HG03025 (cell line): ENCODE measurements around the gene COL4A2.

Experiments
- ATAC-seq: cut with Tn5 transposase; IDR thresholded peaks from one replicate; pipeline ENCODE4 v1.9.1; 2021; ENCODE audit warnings: mild to moderate bottlenecking, moderate library complexity; ENCODE audit not compliant: unreplicated experiment, low FRiP score

Gene COL4A2

GRCh38 chr13:110271313-110271712 is 35.8 kb upstream of the COL4A2 start:
- no peak for ATAC-seq

DNA sequence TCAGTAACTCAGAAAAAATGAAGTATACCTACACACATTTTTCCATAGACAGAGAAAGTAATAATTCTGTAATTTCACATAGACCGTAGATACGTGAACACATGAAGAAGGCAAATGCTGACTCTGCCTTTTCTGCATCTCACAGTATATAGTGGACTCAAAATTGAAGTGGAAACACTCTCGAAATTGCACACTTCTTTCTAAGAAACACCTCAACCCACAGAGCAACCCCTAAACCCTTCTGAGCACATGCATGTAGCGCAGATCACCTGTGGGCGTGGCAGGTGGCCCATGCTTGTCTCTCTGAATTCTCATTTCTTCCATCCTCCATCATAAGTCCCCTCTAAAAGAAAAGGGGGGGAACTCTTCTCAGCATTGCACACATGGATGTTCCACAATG is 34.9 kb upstream of the COL4A2 start:
- ATAC-seq, result no peak

GRCh38 chr13:110272651-110273050 is 34.4 kb upstream of the COL4A2 start:
- no peak for ATAC-seq

- ATAC-seq, result no peak
Measured at GRCh38 chr13:110273254-110273653, 33.8 kb upstream of the COL4A2 start.

- ATAC-seq, result no peak
Measured at GRCh38 chr13:110274687-110275086, 32.4 kb upstream of the COL4A2 start.

- ATAC-seq, result no peak
Measured at GRCh38 chr13:110275931-110276552, 31.0 kb upstream of the COL4A2 start.

- ATAC-seq, result no peak
Measured at GRCh38 chr13:110276553-110276950, 30.5 kb upstream of the COL4A2 start.

- ATAC-seq, result no peak
Measured at GRCh38 chr13:110277357-110277975, 29.6 kb upstream of the COL4A2 start.

DNA sequence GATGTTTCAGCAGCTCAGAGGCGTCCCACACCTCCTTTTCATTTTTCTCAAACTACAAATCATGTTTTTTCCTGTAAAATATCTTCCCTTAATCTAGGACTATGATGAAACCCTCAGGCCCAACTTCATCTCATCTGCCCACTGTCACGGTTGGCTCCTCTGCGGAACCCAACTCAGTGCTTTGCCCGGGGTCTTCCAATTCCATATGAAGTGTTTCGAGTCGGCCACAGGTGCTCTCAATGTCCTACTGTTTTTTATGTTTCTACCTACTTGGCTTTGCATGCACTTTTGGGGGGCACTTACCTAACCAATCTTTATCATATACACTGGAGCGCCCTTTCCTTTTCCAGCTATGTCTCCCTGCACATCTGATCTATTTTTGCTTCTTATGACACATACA is 28.2 kb upstream of the COL4A2 start:
- no peak for ATAC-seq

DNA sequence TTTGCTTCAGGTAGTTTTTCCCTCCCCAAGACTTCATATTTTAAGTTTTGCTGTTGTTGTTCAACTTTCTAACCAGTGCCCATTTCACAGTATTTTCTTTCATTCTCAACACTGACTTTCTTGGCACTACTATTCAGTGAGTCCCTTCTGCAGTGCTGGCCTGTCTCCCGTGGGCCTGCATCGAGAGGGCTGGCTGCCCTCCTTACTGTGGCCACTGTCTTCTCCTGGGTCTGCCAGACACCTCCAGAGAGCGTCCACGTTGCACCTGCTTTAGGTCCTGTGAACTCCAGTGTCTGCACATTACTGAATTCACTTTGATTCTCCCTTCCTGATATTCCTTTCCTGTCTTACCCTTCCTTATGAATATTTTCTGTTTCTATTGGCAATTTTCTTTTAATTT is 27.4 kb upstream of the COL4A2 start:
- ATAC-seq, result no peak

GRCh38 chr13:110280231-110280813 is 26.8 kb upstream of the COL4A2 start:
- no peak for ATAC-seq

DNA sequence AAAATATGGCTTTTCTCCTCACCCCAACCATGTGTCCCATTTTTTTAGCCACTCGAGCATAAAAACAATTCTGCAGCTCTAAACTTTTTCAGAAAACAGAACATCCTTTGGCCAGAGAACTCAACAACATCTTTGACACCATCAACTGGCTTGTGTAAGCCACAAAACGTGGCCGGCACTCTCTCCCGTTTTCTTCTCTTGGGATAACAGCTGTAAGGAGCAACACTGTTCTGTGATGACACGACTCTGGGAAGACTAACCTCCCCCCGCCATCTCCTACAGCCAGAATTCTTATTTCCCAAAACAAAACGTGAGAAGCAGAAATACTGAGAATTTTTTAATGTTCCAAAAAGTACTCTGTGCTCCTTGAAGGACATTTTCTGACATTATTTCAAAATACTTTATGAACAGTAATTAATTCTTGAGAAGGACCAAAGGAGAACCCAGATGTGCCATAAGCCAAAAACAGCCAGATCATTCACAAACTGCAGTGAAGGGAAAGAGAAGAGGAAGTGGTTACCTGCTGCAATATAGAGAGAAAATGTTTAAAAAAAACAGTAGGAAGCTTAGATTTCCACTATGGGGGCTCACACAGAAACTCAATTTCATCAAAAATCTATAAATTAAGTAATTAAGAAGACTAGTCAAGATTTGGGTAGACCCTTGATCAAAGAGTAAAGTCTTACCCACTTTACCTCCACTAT is 25.9 kb upstream of the COL4A2 start:
- ATAC-seq, result no peak

GRCh38 chr13:110281736-110282135 is 25.3 kb upstream of the COL4A2 start:
- ATAC-seq, result no peak

- no peak for ATAC-seq
Measured at GRCh38 chr13:110282316-110282841, 24.7 kb upstream of the COL4A2 start.

- no peak for ATAC-seq
Measured at GRCh38 chr13:110283736-110284517, 23.2 kb upstream of the COL4A2 start.

GRCh38 chr13:110284779-110285484 is 22.2 kb upstream of the COL4A2 start:
- no peak for ATAC-seq

DNA sequence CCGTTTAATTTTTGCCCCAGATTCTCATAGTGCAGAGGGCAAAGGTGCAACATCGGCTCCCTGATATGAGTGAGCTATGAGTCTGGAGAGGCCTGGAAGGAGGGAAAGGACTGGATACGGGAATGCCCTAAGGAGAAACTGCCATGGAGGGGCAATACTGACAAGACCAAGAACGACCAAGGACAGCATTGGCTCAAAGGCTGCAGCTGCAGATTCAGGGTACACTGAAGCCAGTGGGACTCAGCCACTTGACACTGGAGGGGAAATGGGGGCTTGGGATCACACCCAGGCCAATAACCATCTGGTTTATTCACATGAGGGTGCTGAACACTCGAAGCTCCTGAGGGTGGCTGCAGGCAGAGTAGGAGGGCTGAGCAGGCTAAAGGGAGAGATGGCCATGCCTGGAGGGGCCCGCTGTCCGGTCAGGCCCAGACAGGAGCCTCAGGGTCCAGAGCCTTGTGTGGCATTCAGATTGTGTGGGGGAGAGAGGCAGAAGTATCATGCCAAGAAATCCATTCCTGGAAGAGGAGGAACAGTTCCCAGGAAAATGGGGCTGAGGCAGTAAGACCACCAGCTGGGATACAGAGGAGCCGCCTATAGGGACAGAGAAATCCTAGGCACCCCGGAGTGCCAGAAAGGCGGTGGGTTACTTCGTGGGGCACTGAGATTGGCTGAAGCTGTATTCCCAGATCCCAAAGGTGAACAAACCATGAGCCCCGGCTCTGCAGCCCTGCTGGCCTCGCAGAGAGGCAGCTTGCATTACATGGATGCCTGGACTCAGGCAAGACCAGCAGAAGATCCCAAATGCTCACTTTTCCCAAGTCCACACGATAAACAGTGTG is 20.9 kb upstream of the COL4A2 start:
- no peak for ATAC-seq

DNA sequence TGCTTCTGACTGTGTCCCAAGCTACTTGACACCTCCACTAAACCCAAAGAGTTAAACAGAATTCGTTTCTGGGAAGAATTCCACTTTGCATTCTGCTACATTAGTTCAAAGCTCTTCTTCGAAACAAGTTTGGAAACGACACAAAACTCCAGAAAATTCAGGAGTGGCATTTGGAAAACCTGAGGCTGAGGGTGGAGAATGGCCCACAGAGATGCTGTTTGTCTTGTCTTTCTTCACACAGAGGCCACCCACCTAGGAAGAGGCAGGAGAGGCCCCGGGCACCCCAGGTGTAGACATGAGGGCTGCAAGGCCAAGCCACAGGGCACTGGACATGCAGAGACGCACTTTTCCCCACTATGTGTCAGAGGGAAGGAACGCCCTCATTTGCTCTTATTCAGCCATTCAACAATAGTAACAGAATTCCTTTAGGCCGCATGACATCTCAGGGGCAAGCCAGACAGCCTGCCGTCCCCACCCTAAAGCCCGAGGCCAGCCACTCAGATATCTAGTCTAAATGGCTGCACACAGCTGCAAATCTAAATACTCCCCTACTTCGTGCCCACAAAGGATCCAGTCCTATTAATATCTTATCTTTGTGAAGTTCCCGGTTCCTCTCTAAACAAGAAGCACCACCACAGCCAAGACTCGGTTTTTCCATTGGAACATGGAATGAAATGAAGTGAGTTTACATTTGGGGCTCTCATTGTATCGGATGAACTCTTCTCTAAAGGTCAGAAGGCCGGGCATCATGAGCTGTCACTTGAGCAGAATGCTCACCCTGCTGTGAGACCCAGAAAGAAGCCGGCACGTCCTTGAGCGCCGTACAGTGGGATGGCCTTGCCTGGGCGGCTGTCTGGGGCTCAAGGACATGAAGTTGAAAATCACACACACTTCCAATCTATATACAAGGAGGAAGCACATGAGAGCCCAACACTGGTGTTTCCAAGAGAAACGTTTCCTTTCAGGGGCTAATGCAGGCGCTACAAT is 20.0 kb upstream of the COL4A2 start:
- ATAC-seq, result no peak
